ENCODE measurements around the gene ZNF521.

DNA sequence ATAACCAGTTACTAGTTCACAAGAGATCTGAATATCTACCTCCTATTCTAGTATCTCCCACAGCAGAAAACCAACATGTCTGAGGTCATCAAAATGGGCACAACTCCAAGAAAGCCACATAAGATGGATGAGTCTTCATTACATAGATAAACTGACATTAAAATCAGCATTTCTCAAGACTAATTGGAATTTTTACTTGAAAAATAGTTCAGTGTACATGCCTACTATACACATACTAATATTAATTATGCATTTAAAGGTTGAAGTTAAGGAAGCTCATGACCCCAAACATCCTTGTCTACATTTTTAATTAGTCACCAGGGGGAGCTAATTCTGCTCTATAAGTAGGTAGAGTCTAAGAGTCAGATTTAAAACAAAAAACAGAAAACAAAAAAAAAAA lies 41.9 kb downstream of the ZNF521 start:
- TF ChIP-seq POLR2A (IDR thresholded peaks at IDR 0.05) (no peak), EP300 (IDR thresholded peaks at IDR 0.05) (no peak), POLR2AphosphoS5 (IDR thresholded peaks at IDR 0.05) (no peak)
- TF ChIP-seq, protein P1, sequence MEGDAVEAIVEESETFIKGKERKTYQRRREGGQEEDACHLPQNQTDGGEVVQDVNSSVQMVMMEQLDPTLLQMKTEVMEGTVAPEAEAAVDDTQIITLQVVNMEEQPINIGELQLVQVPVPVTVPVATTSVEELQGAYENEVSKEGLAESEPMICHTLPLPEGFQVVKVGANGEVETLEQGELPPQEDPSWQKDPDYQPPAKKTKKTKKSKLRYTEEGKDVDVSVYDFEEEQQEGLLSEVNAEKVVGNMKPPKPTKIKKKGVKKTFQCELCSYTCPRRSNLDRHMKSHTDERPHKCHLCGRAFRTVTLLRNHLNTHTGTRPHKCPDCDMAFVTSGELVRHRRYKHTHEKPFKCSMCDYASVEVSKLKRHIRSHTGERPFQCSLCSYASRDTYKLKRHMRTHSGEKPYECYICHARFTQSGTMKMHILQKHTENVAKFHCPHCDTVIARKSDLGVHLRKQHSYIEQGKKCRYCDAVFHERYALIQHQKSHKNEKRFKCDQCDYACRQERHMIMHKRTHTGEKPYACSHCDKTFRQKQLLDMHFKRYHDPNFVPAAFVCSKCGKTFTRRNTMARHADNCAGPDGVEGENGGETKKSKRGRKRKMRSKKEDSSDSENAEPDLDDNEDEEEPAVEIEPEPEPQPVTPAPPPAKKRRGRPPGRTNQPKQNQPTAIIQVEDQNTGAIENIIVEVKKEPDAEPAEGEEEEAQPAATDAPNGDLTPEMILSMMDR (IDR thresholded peaks at IDR 0.05), result no peak
